IMR-90 (cell line): ENCODE data around the gene TATDN2. TPM values are rescaled to one million over a fixed set of nuclear protein-coding genes. Genes with fewer than 3 reads are reported as not detected.

Source experiments
- ATAC-seq: fragments of 200-7000 bp; cut with Tn5 transposase; 2 replicates; pipeline ENCODE4 v1.9.1; 2020; ENCODE audit warnings: low read depth, mild to moderate bottlenecking, moderate library complexity
- BruUV-seq: library from RNA; stranded (reverse); fragments of 400-500 nt; replicated peaks from 2 replicates; lab custom pipeline; 2021; lab: Mats Ljungman, UMichigan
- CTCF ChIA-PET: fragments of 300-600 bp; formaldehyde crosslinking; extraction: SDS; loops from one replicate; lab custom pipeline; 2021; ENCODE audit warnings: antibody characterized with exemption; lab: Yijun Ruan, JAX
- POLR2A ChIA-PET: fragments of 300-600 bp; sonication (Branson Sonifier 250); formaldehyde crosslinking; loops from one replicate; lab custom pipeline; 2022; ENCODE audit warnings: antibody characterized with exemption; ENCODE audit not compliant: unreplicated experiment; lab: Charles Lee
- DNase-seq: peaks from one replicate; pipeline ENCODE4 v3.0.0; 2013
- H2AFZ ChIP-seq: replicated peaks from 2 replicates; pipeline ENCODE3; 2013; ENCODE audit warnings: low read length, mild to moderate bottlenecking; ENCODE audit not compliant: poor library complexity
- H2AK5ac ChIP-seq: 2 replicates; pipeline ENCODE4 v1.6.1; 2013; ENCODE audit warnings: low read depth, low read length, inconsistent platforms
- H2AK9ac ChIP-seq: replicated peaks from 2 replicates; pipeline ENCODE3; 2013; ENCODE audit warnings: mild to moderate bottlenecking, low read depth, low read length, moderate library complexity; ENCODE audit not compliant: poor library complexity
- H2BK120ac ChIP-seq: 2 replicates; pipeline ENCODE4 v1.6.1; 2013; ENCODE audit warnings: low read depth, low read length, inconsistent platforms
- H2BK15ac ChIP-seq: 3 replicates; pipeline ENCODE4 v1.6.1; 2013; ENCODE audit warnings: low read depth, low read length, inconsistent platforms
- H2BK20ac ChIP-seq: 2 replicates; pipeline ENCODE4 v1.6.1; 2013; ENCODE audit warnings: low read depth, mild to moderate bottlenecking, inconsistent platforms, low read length, moderate library complexity
- H2BK5ac ChIP-seq: 2 replicates; pipeline ENCODE4 v1.6.1; 2013; ENCODE audit warnings: mild to moderate bottlenecking, low read depth, low read length, inconsistent platforms; ENCODE audit not compliant: poor library complexity, severe bottlenecking
- H3K14ac ChIP-seq: replicated peaks from 2 replicates; pipeline ENCODE4 v1.6.1; 2013; ENCODE audit warnings: low read depth, low read length, inconsistent platforms
- H3K18ac ChIP-seq: 2 replicates; pipeline ENCODE4 v1.6.1; 2013; ENCODE audit warnings: low read depth, low read length, control low read depth
- H3K23ac ChIP-seq: 2 replicates; pipeline ENCODE4 v1.6.1; 2013; ENCODE audit warnings: low read depth, low read length, inconsistent platforms
- H3K27ac ChIP-seq: 2 replicates; pipeline ENCODE4 v1.5.1; 2013; ENCODE audit warnings: mild to moderate bottlenecking, control low read depth, low read length; ENCODE audit not compliant: insufficient read depth
- H3K27me3 ChIP-seq: 2 replicates; pipeline ENCODE4 v1.6.1; 2013; ENCODE audit warnings: low read length; ENCODE audit not compliant: control insufficient read depth, insufficient read depth
- H3K36me3 ChIP-seq: 2 replicates; pipeline ENCODE4 v1.6.1; 2013; ENCODE audit warnings: low read length, mixed read lengths; ENCODE audit not compliant: control insufficient read depth, insufficient read depth
- H3K4ac ChIP-seq: 2 replicates; pipeline ENCODE4 v1.6.1; 2013; ENCODE audit warnings: low read depth, low read length, inconsistent platforms
- H3K4me1 ChIP-seq: 2 replicates; pipeline ENCODE4 v1.6.1; 2013; ENCODE audit warnings: low read length, mixed read lengths; ENCODE audit not compliant: control insufficient read depth, insufficient read depth
- H3K4me2 ChIP-seq: 2 replicates; pipeline ENCODE4 v1.6.1; 2013; ENCODE audit warnings: low read depth, mild to moderate bottlenecking, control low read depth, low read length, moderate library complexity
- H3K4me3 ChIP-seq: 2 replicates; pipeline ENCODE4 v1.5.1; 2013; ENCODE audit warnings: low read depth, mild to moderate bottlenecking, control low read depth, low read length, moderate library complexity; ENCODE audit not compliant: insufficient read depth
- H3K56ac ChIP-seq: 2 replicates; pipeline ENCODE4 v1.6.1; 2013; ENCODE audit warnings: low read length, inconsistent platforms; ENCODE audit not compliant: insufficient read depth; ENCODE audit errors: extremely low read depth
- H3K79me1 ChIP-seq, 2 experiments: 2 replicates each; pipeline ENCODE4 v1.6.1; 2013; ENCODE audit warnings: low read length in 2 of 2, inconsistent platforms in 1 of 2, low read depth in 1 of 2
- H3K9ac ChIP-seq: 2 replicates; pipeline ENCODE4 v1.6.1; 2013; ENCODE audit warnings: low read depth, low read length, control low read depth
- H3K9me1 ChIP-seq: 2 replicates; pipeline ENCODE4 v1.6.1; 2013; ENCODE audit warnings: low read length, inconsistent platforms; ENCODE audit not compliant: insufficient read depth
- H3K9me3 ChIP-seq: 2 replicates; pipeline ENCODE4 v1.6.1; 2013; ENCODE audit warnings: low read length; ENCODE audit not compliant: control insufficient read depth, insufficient read depth
- H4K20me1 ChIP-seq: 2 replicates; pipeline ENCODE4 v1.6.1; 2013; ENCODE audit warnings: low read length, inconsistent platforms; ENCODE audit not compliant: insufficient read depth
- H4K5ac ChIP-seq: 2 replicates; pipeline ENCODE4 v1.6.1; 2013; ENCODE audit warnings: mild to moderate bottlenecking, low read depth, low read length, control low read depth
- H4K8ac ChIP-seq, 2 experiments: 2 replicates each; pipeline ENCODE4 v1.6.1; 2013; ENCODE audit warnings: low read depth in 2 of 2, low read length in 2 of 2, control low read depth in 1 of 2, inconsistent platforms in 1 of 2
- H4K91ac ChIP-seq: 2 replicates; pipeline ENCODE4 v1.6.1; 2013; ENCODE audit warnings: low read depth, low read length, inconsistent platforms; ENCODE audit not compliant: insufficient read depth
- CEBPB ChIP-seq: IDR thresholded peaks from 2 replicates; pipeline ENCODE4 v1.6.1; 2012; ENCODE audit warnings: low read depth, low read length, improper control_type of control experiment
- CHD1 ChIP-seq: IDR thresholded peaks from 2 replicates; pipeline ENCODE4 v1.6.1; 2012; ENCODE audit warnings: low read depth, low read length, improper control_type of control experiment
- CTCF ChIP-seq: conservative IDR thresholded peaks from 2 replicates; pipeline ENCODE4 v1.5.1; 2012; ENCODE audit warnings: mild to moderate bottlenecking, low read depth, low read length, improper control_type of control experiment
- ELK1 ChIP-seq: fragments of 150-350 bp; IDR thresholded peaks from 2 replicates; pipeline ENCODE4 v1.6.1; 2016; ENCODE audit warnings: low read depth, mild to moderate bottlenecking, low read length, moderate library complexity, borderline replicate concordance
- FOS ChIP-seq: fragments of 150-350 bp; IDR thresholded peaks from 2 replicates; pipeline ENCODE4 v1.6.1; 2016; ENCODE audit warnings: low read depth, low read length
- MAFK ChIP-seq: IDR thresholded peaks from 2 replicates; pipeline ENCODE4 v1.6.1; 2012; ENCODE audit warnings: low read depth, low read length, improper control_type of control experiment
- MAZ ChIP-seq: IDR thresholded peaks from 2 replicates; pipeline ENCODE4 v1.6.1; 2012; ENCODE audit warnings: low read depth, mild to moderate bottlenecking, low read length, improper control_type of control experiment, moderate library complexity, borderline replicate concordance
- MXI1 ChIP-seq: IDR thresholded peaks from 2 replicates; pipeline ENCODE4 v1.6.1; 2012; ENCODE audit warnings: low read depth, mild to moderate bottlenecking, low read length, moderate library complexity, borderline replicate concordance
- NFE2L2 ChIP-seq: fragments of 150-350 bp; IDR thresholded peaks from 2 replicates; pipeline ENCODE4 v1.6.1; 2016; ENCODE audit warnings: low read depth, mild to moderate bottlenecking, low read length
- POLR2A ChIP-seq: IDR thresholded peaks from 2 replicates; pipeline ENCODE4 v1.6.1; 2012; ENCODE audit warnings: mild to moderate bottlenecking, low read depth, low read length
- RAD21 ChIP-seq: IDR thresholded peaks from 2 replicates; pipeline ENCODE4 v1.6.1; 2012; ENCODE audit warnings: low read length, improper control_type of control experiment
- RCOR1 ChIP-seq: IDR thresholded peaks from 2 replicates; pipeline ENCODE4 v1.6.1; 2012; ENCODE audit warnings: mild to moderate bottlenecking, low read length, improper control_type of control experiment; ENCODE audit not compliant: insufficient replicate concordance
- RFX5 ChIP-seq: IDR thresholded peaks from 2 replicates; pipeline ENCODE4 v1.8.0; 2012; ENCODE audit warnings: low read depth, mild to moderate bottlenecking, low read length, moderate library complexity
- USF2 ChIP-seq: fragments of 150-350 bp; IDR thresholded peaks from 2 replicates; pipeline ENCODE4 v1.6.1; 2017; ENCODE audit warnings: mild to moderate bottlenecking, antibody characterized with exemption, low read length, low read depth
- WGBS, 2 experiments: methylation state at CpG; one replicate each; pipeline versions ENCODE4 v1.1.5 to v1.1.7; 2013; ENCODE audit warnings: missing lambda C conversion rate in 2 of 2; ENCODE audit not compliant: insufficient read length in 1 of 2; ENCODE audit errors: extremely low coverage in 2 of 2; 5-methylcytosine and 5-hydroxymethylcytosine counted together
- dilution Hi-C: fragments of 300-500 bp; cut with HindIII; formaldehyde crosslinking; loops from one replicate; pipeline ENCODE4 v1.14.3; 2018; ENCODE audit warnings: low sequenced_read_pairs; ENCODE audit not compliant: unreplicated experiment
- in situ Hi-C: fragments of 300-500 bp; cut with MboI; formaldehyde crosslinking; loops from 3 replicates; pipeline ENCODE4 v1.14.3; 2019; ENCODE audit warnings: low sequenced_read_pairs, inconsistent platforms, mixed read lengths
- intact Hi-C: fragments of 100-400 bp; cut with micrococcal nuclease; formaldehyde crosslinking; loops from 2 replicates; pipeline ENCODE4 v1.10.0; 2022
- polyA plus RNA-seq, 3 experiments: library from polyadenylated mRNA; depleted of rRNA; stranded (reverse); fragments of >200 nt; gene quantifications; 2 replicates each; pipeline ENCODE4 v1.2.3, GENCODE V29; 2012; ENCODE audit warnings: low replicate concordance in 1 of 3
- total RNA-seq: library from RNA; depleted of rRNA; stranded (reverse); fragments of >200 nt; gene quantifications from 2 replicates; pipeline ENCODE4 v1.2.3, GENCODE V29; 2012

TATDN2 gene
- total and polyA plus RNA-seq, 2 of the 4 experiments (the other 2 are of a cell fraction): 9.0 to 18.8 TPM

GRCh38 chr3:10291641-10292040 lies 43.4 kb downstream of the TATDN2 start:
- Histone ChIP-seq H3K79me1 (no peaks in the 10 kb centered on the region; a peak in 1 of 4 replicates), H3K9me1 (no peaks in the 10 kb centered on the region; the same call in 1 of the 2 replicates), H3K9ac (no peak overlapping the region), H3K27ac (no peak overlapping the region), H3K4ac (no peak overlapping the region), H3K4me1 (no peaks in the 10 kb centered on the region), H3K23ac (no peak overlapping the region), H2BK15ac (no peak overlapping the region), H3K14ac (no peak overlapping the region), H2BK5ac (no peak overlapping the region), H3K56ac (no peak overlapping the region), H2AK9ac (no peak overlapping the region), H2BK20ac (no peak overlapping the region), H4K8ac (no peak overlapping the region), H2BK120ac (no peak overlapping the region), H4K91ac (no peak overlapping the region), H3K27me3 (no peaks in the 10 kb centered on the region), H2AFZ (no peak overlapping the region), H4K20me1 (no peaks in the 10 kb centered on the region), H4K5ac (no peak overlapping the region), H3K9me3 (no peaks in the 10 kb centered on the region), H3K36me3 (peaks cover 24% of the 10 kb centered on the region), H3K4me3 (no peak overlapping the region), H3K18ac (no peak overlapping the region), H3K4me2 (no peak overlapping the region), H2AK5ac (no peak overlapping the region)
- ATAC-seq (no peak), DNase-seq (no peak)
- TF ChIP-seq RCOR1 (no peak), CEBPB (no peak), POLR2A (no peak), CHD1 (no peak), ELK1 (no peak), RAD21 (no peak), MAFK (no peak), RFX5 (no peak), CTCF (no peak), NFE2L2 (no peak), FOS (no peak), MAZ (no peak), USF2 (no peak), MXI1 (no peak)
- 92% methylated on average over 5 of the region's 6 CpGs; no CpG with 5 or more reads in 1 of the 2 experiments for WGBS, 2 experiments
- intact Hi-C loops: no loop called here
- in situ Hi-C loops: no loop called here
- dilution Hi-C loops: no loop called here
- no TSS peak for BruUV-seq
- CTCF ChIA-PET: no interaction called here
- POLR2A ChIA-PET: no interaction called here
